GM12874 (cell line): ENCODE results near the gene BHLHA9.

Experiments
- TF ChIP-seq, protein P1 (sequence below): IDR thresholded peaks from 2 replicates; pipeline ENCODE4 v1.5.1; 2011; ENCODE audit warnings: low read depth, mild to moderate bottlenecking, control low read depth, low read length, moderate library complexity; ENCODE audit not compliant: insufficient read depth

The BHLHA9 gene

DNA sequence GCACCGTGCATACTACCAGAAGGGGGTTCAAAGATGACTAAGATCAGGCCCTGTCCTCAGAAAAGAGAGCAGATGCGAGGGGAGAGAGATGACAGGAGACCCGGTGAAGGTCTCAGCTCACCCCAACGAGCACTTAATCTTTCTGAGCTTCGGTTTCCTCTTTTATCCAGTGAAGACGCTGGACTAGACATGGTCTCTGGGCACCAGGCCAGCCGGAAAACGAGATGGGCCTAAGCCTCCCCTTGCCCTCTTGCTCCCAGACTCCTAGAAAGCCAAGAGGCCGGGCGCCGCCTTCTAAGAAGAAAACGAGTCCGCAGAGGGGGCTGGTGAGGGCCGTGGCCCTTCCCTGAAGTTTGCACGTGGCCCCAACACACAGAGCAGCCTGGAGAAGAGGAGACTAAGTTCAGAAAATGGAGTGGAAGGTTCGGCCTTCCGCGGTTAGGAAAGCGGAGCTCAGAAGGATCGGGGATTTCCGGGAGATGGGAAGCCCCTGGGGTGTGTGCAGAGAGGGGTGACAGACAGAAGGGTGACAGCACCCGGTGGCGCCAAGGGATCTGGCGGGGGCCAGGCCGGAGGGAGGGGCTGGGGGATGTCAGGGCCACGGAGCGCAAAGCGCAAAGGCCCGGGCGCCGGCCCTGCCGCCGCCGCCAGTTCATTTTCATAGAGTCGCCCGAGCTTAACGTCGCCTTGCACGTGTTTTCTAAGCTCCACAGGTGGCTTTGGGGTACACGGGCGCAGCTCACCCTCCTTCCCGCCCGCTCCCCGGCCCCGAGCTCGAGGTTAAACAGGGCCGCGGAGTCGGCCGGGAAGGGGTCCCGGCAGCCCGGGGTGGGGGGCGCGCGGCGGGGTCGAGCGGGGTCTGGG, 42.1 kb upstream of the BHLHA9 start:
- TF ChIP-seq, protein P1, sequence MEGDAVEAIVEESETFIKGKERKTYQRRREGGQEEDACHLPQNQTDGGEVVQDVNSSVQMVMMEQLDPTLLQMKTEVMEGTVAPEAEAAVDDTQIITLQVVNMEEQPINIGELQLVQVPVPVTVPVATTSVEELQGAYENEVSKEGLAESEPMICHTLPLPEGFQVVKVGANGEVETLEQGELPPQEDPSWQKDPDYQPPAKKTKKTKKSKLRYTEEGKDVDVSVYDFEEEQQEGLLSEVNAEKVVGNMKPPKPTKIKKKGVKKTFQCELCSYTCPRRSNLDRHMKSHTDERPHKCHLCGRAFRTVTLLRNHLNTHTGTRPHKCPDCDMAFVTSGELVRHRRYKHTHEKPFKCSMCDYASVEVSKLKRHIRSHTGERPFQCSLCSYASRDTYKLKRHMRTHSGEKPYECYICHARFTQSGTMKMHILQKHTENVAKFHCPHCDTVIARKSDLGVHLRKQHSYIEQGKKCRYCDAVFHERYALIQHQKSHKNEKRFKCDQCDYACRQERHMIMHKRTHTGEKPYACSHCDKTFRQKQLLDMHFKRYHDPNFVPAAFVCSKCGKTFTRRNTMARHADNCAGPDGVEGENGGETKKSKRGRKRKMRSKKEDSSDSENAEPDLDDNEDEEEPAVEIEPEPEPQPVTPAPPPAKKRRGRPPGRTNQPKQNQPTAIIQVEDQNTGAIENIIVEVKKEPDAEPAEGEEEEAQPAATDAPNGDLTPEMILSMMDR, result no peak

DNA sequence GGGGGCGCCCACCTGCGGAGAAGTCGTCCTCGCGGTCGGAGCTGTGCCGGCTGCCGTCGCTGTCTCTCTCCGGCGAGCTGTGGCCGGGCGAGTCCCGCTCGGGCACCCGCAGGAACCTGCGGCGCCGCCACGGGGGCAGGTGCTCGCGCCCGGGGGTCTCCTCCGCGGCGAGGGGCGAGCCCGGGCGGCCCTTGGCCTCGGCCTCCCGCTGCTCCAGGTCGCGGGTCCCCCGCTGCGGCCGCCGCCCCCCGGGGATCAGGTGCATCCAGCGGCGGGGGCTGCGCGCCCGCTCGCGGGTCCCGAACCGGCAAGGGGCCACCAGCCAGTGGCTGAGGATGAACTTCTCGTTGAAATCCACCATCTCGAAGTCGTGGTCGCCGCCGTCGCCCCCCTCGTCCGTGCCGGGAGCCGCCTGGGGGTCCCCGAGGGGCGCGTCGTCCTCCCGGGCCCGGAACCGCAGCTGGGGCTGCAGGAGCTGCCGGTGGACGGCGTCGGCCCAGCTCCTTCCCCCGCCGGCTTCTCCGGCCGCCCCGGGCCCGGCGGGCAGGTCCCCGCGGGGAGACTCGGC, 41.4 kb upstream of the BHLHA9 start:
- TF ChIP-seq, protein P1, result no peak

GRCh38 chr17:1229349-1229899, 40.8 kb upstream of the BHLHA9 start:
- TF ChIP-seq, protein P1, result no peak

DNA sequence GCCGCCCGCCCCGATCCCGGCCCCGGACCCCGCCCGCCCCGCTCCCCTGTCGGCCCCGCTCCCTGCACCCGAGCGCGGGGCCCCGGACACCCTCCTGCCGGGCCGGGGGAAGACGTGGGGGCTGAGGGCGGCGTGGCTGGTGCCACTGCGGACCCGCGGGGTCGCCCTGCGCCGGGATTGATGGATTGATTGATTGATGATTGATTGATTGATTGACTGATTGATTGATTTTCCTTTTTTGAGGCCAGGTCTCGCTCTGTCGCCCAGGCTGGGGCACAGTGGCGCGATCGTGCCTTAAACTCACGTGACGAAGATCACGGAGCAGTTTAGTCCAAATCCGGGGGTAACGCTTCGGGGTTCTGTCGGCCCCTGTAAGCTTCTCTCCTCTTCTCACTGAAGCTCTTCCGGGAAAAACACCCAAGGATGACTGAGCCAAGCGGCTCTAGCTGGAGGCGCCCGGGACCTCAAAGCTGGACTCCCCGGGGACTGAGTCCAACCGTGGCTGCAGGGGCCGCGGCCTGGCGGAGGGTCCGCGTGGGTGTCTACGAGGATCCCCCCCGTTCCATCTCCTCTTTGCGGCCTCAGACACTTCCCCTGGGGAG, 40.2 kb upstream of the BHLHA9 start:
- TF ChIP-seq, protein P1, result no peak

- TF ChIP-seq, protein P1, result no peak
Observed at GRCh38 chr17:1231456-1231855, 38.8 kb upstream of the BHLHA9 start.

- TF ChIP-seq, protein P1, result no peak
Observed at GRCh38 chr17:1232331-1232730, 37.9 kb upstream of the BHLHA9 start.

- TF ChIP-seq, protein P1, result no peak
Observed at GRCh38 chr17:1232786-1233185, 37.5 kb upstream of the BHLHA9 start.
